IPS DF 4.7 (cell line): Measurements from ENCODE around the gene H19.

Source experiments
- DNase-seq: peaks from one replicate; pipeline ENCODE4 v3.0.0-alpha.2; 2013; ENCODE audit warnings: low spot score; ENCODE audit errors: extremely low read depth

Gene H19

GRCh38 chr11:1983601-1983961, 14.1 kb downstream of the H19 start:
- DNase-seq = no peak

GRCh38 chr11:1982873-1983600, 14.6 kb downstream of the H19 start:
- no peak for DNase-seq

- DNase-seq = no peak
Observed at GRCh38 chr11:1979607-1980006, 18.0 kb downstream of the H19 start.

- DNase-seq = no peak
Observed at GRCh38 chr11:1978720-1979473, 18.7 kb downstream of the H19 start.

GRCh38 chr11:1975185-1975584, 22.5 kb downstream of the H19 start:
- no peak for DNase-seq

- DNase-seq = no peak
Observed at GRCh38 chr11:1970956-1971355, 26.7 kb downstream of the H19 start.

GRCh38 chr11:1969776-1970175, 27.9 kb downstream of the H19 start:
- no peak for DNase-seq

GRCh38 chr11:1969035-1969434, 28.6 kb downstream of the H19 start:
- DNase-seq = no peak

GRCh38 chr11:1968454-1969002, 29.1 kb downstream of the H19 start:
- no peak for DNase-seq

- no peak for DNase-seq
Observed at GRCh38 chr11:1967641-1968225, 29.9 kb downstream of the H19 start.

- DNase-seq = no peak
Observed at GRCh38 chr11:1966531-1966930, 31.1 kb downstream of the H19 start.

GRCh38 chr11:1964955-1965354, 32.7 kb downstream of the H19 start:
- no peak for DNase-seq

GRCh38 chr11:1964348-1964747, 33.3 kb downstream of the H19 start:
- no peak for DNase-seq

GRCh38 chr11:1963864-1964263, 33.8 kb downstream of the H19 start:
- DNase-seq = no peak

- no peak for DNase-seq
Observed at GRCh38 chr11:1959786-1960185, 37.9 kb downstream of the H19 start.

GRCh38 chr11:1958367-1958766, 39.3 kb downstream of the H19 start:
- no peak for DNase-seq

GRCh38 chr11:1953489-1954266, 44.0 kb downstream of the H19 start:
- no peak for DNase-seq

GRCh38 chr11:1952806-1953482, 44.7 kb downstream of the H19 start:
- no peak for DNase-seq

GRCh38 chr11:1949922-1950321, 47.7 kb downstream of the H19 start:
- DNase-seq = no peak

GRCh38 chr11:1949302-1949701, 48.3 kb downstream of the H19 start:
- no peak for DNase-seq

GRCh38 chr11:1948389-1948788, 49.3 kb downstream of the H19 start:
- no peak for DNase-seq
